H1 (cell line): ENCODE measurements around the gene TRIM22. TPM values are rescaled to one million over a fixed set of nuclear protein-coding genes. Genes with fewer than 3 reads are reported as not detected.
"Not testable (repeated sequence)": the region's sequence is repeated elsewhere in the genome, so short reads cannot be mapped to it uniquely, and the experiment has no call there.

Source experiments
- CTCF ChIA-PET: fragments of 300-600 bp; sonication (Branson Sonifier 250); formaldehyde crosslinking; loops from one replicate; lab custom pipeline; 2021; ENCODE audit not compliant: partially characterized antibody; lab: Charles Lee
- POLR2A ChIA-PET: fragments of 300-600 bp; sonication (Branson Sonifier 250); formaldehyde crosslinking; loops from one replicate; lab custom pipeline; 2021; ENCODE audit warnings: inconsistent platforms; ENCODE audit not compliant: partially characterized antibody; lab: Charles Lee
- DNase-seq, 2 experiments: peaks; one replicate each; pipeline versions ENCODE4 v3.0.0 to v3.0.0-alpha.2; 2010 to 2022; ENCODE audit warnings: low spot score in 2 of 2, low read depth in 1 of 2, mixed read lengths in 1 of 2
- FAIRE-seq: peaks from 2 replicates; lab custom pipeline; 2011; peaks lifted over from hg19 to GRCh38; lab: Jason Lieb, UNC
- H2AFZ ChIP-seq: 2 replicates; pipeline ENCODE4 v1.8.1; 2012; ENCODE audit warnings: low read length, inconsistent platforms
- H2AK5ac ChIP-seq: 2 replicates; pipeline ENCODE4 v1.6.1; 2013; ENCODE audit warnings: low read depth, low read length
- H2BK120ac ChIP-seq: replicated peaks from 2 replicates; pipeline ENCODE3; 2013; ENCODE audit warnings: low read depth, low read length, inconsistent platforms
- H2BK12ac ChIP-seq: 2 replicates; pipeline ENCODE4 v1.6.1; 2013; ENCODE audit warnings: low read depth, low read length
- H2BK15ac ChIP-seq: 2 replicates; pipeline ENCODE4 v1.6.1; 2013; ENCODE audit warnings: low read length
- H2BK20ac ChIP-seq: 2 replicates; pipeline ENCODE4 v1.6.1; 2013; ENCODE audit warnings: low read length
- H2BK5ac ChIP-seq: 2 replicates; pipeline ENCODE4 v1.6.1; 2013; ENCODE audit warnings: low read depth, low read length
- H3K14ac ChIP-seq: 2 replicates; pipeline ENCODE4 v1.6.1; 2013; ENCODE audit warnings: inconsistent platforms; ENCODE audit not compliant: insufficient read length
- H3K18ac ChIP-seq: 2 replicates; pipeline ENCODE4 v1.6.1; 2013; ENCODE audit warnings: low read length; ENCODE audit errors: extremely low read depth
- H3K23ac ChIP-seq: 2 replicates; pipeline ENCODE4 v1.6.1; 2013; ENCODE audit warnings: inconsistent platforms; ENCODE audit not compliant: insufficient read length
- H3K23me2 ChIP-seq: 2 replicates; pipeline ENCODE4 v1.6.1; 2013; ENCODE audit warnings: low read depth, low read length
- H3K27ac ChIP-seq: 2 replicates; pipeline ENCODE4 v1.6.1; 2011; ENCODE audit warnings: low read depth, low read length, inconsistent platforms
- H3K27me3 ChIP-seq, 4 experiments: replicated peaks in 1 of 4; 1 replicate in 1 of 4; 2 replicates in 3 of 4; pipeline versions ENCODE4 v1.6.1 to v1.8.1; 2011 to 2013; ENCODE audit warnings: low read length in 3 of 4, mild to moderate bottlenecking in 3 of 4, inconsistent platforms in 2 of 4, mixed read lengths in 2 of 4, moderate library complexity in 1 of 4; ENCODE audit not compliant: control insufficient read depth in 3 of 4, insufficient read depth in 3 of 4; ENCODE audit errors: extremely low read depth in 1 of 4
- H3K36me3 ChIP-seq, 4 experiments: 2 replicates each; pipeline versions ENCODE4 v1.6.1 to v1.8.1; 2011 to 2013; ENCODE audit warnings: mild to moderate bottlenecking in 4 of 4, low read length in 3 of 4, moderate library complexity in 2 of 4, control low read depth in 1 of 4, inconsistent platforms in 1 of 4; ENCODE audit not compliant: insufficient read depth in 4 of 4, control insufficient read depth in 2 of 4
- H3K4ac ChIP-seq: replicated peaks from 2 replicates; pipeline ENCODE3; 2013; ENCODE audit warnings: low read length, low read depth, mixed read lengths, inconsistent platforms; ENCODE audit not compliant: insufficient read length
- H3K4me1 ChIP-seq, 4 experiments: replicated peaks in 1 of 4; 1 replicate in 1 of 4; 2 replicates in 3 of 4; pipeline versions ENCODE4 v1.6.1 to v1.8.1; 2011 to 2013; ENCODE audit warnings: low read length in 3 of 4, inconsistent platforms in 2 of 4, mixed read lengths in 1 of 4; ENCODE audit not compliant: insufficient read depth in 4 of 4, control insufficient read depth in 3 of 4
- H3K4me2 ChIP-seq, 2 experiments: 2 replicates each; pipeline versions ENCODE4 v1.6.1 to v1.8.1; 2011 to 2013; ENCODE audit warnings: low read depth in 2 of 2, low read length in 2 of 2, control low read depth in 1 of 2, inconsistent platforms in 1 of 2, mild to moderate bottlenecking in 1 of 2; ENCODE audit not compliant: insufficient read depth in 1 of 2
- H3K4me3 ChIP-seq, 4 experiments: fragments of 200-600, 300-600 bp in 1 of 4; sonication (generic), shearing (Covaris generic), sonication (Bioruptor Twin) in 1 of 4; 2 replicates each; pipeline versions ENCODE4 v1.5.1 to v1.8.1; 2011 to 2016; ENCODE audit warnings: low read length in 4 of 4, low read depth in 3 of 4, control low read depth in 2 of 4, inconsistent platforms in 2 of 4, mild to moderate bottlenecking in 2 of 4, mixed read lengths in 1 of 4, moderate library complexity in 1 of 4; ENCODE audit not compliant: insufficient read depth in 2 of 4; ENCODE audit errors: extremely low read depth in 1 of 4
- H3K56ac ChIP-seq: replicated peaks from 2 replicates; pipeline ENCODE3; 2013; ENCODE audit warnings: low read depth, mild to moderate bottlenecking, mixed read lengths, low read length, inconsistent platforms; ENCODE audit not compliant: insufficient read length
- H3K79me1 ChIP-seq: 2 replicates; pipeline ENCODE4 v1.6.1; 2013; ENCODE audit warnings: low read depth, low read length, control low read depth
- H3K79me2 ChIP-seq, 2 experiments: 2 replicates each; pipeline versions ENCODE4 v1.6.1 to v1.8.1; 2012 to 2013; ENCODE audit warnings: low read length in 2 of 2, mild to moderate bottlenecking in 2 of 2, inconsistent platforms in 1 of 2; ENCODE audit not compliant: insufficient read depth in 2 of 2, control insufficient read depth in 1 of 2
- H3K9ac ChIP-seq, 4 experiments: replicated peaks in 1 of 4; 1 replicate in 1 of 4; 2 replicates in 3 of 4; pipeline versions ENCODE4 v1.6.1 to v1.8.1; 2011 to 2013; ENCODE audit warnings: low read depth in 3 of 4, low read length in 3 of 4, control low read depth in 2 of 4, mild to moderate bottlenecking in 2 of 4, moderate library complexity in 2 of 4, inconsistent platforms in 1 of 4; ENCODE audit errors: extremely low read depth in 1 of 4
- H3K9me3 ChIP-seq, 2 experiments: 2 replicates each; pipeline versions ENCODE4 v1.6.1 to v1.8.1; 2012 to 2013; ENCODE audit warnings: mild to moderate bottlenecking in 2 of 2, moderate library complexity in 2 of 2, control low read depth in 1 of 2, inconsistent platforms in 1 of 2, low read depth in 1 of 2, low read length in 1 of 2, mixed read lengths in 1 of 2; ENCODE audit not compliant: insufficient read depth in 2 of 2
- H4K20me1 ChIP-seq, 2 experiments: replicated peaks in 1 of 2; 2 replicates each; pipeline versions ENCODE3 to v1.8.1; 2011 to 2013; ENCODE audit warnings: inconsistent platforms in 2 of 2, low read length in 2 of 2, mild to moderate bottlenecking in 1 of 2; ENCODE audit not compliant: insufficient read depth in 2 of 2, control insufficient read depth in 1 of 2
- H4K5ac ChIP-seq: 2 replicates; pipeline ENCODE4 v1.6.1; 2013; ENCODE audit warnings: low read length, low read depth, mixed read lengths, inconsistent platforms; ENCODE audit not compliant: insufficient read length
- H4K8ac ChIP-seq: 2 replicates; pipeline ENCODE4 v1.8.0; 2013; ENCODE audit warnings: mild to moderate bottlenecking, moderate library complexity, low read length, inconsistent platforms; ENCODE audit not compliant: insufficient read depth; ENCODE audit errors: extremely low read depth
- H4K91ac ChIP-seq: replicated peaks from 2 replicates; pipeline ENCODE3; 2013; ENCODE audit warnings: low read length, mixed read lengths, inconsistent platforms; ENCODE audit not compliant: insufficient read length
- WGBS, 2 experiments: shearing (Covaris generic) in 1 of 2; methylation state at CpG; one replicate each; pipeline versions ENCODE4 v1.1.6 to v1.1.7; 2013 to 2015; ENCODE audit warnings: low lambda C conversion rate in 2 of 2, mixed read lengths in 2 of 2, inconsistent platforms in 1 of 2, low coverage in 1 of 2, missing lambda C conversion rate in 1 of 2; ENCODE audit not compliant: insufficient replicate concordance in 2 of 2, insufficient coverage in 1 of 2, insufficient read length in 1 of 2; ENCODE audit errors: extremely low coverage in 1 of 2, missing lambda C conversion rate in 1 of 2; 5-methylcytosine and 5-hydroxymethylcytosine counted together
- polyA plus RNA-seq, 7 experiments: library from polyadenylated mRNA; depleted of rRNA in 3 of 7; stranded (reverse) in 5 of 7; unstranded in 2 of 7; fragments of >200 nt in 5 of 7; fragments of 200-250 nt in 2 of 7; gene quantifications; 1 replicate in 5 of 7; 2 replicates in 1 of 7; 4 replicates in 1 of 7; pipeline versions ENCODE4 v1.2.1 to v1.2.3, GENCODE V29; 2011 to 2013; ENCODE audit warnings: missing spikeins in 2 of 7, mixed read lengths in 2 of 7
- total RNA-seq: library from RNA; stranded (reverse); fragmentation: NEBNext Ultra II Directional; extraction: Animal tissue kit (Norgen Biotek cat#: 25700); gene quantifications from 2 replicates; pipeline ENCODE4 v1.2.1, GENCODE V29; 2021

TRIM22 gene
- total and polyA plus RNA-seq, 2 of the 8 experiments (the other 6 are each of a cell fraction or from before 2014, with no cell fraction given): 56.0 to 82.7 TPM

DNA sequence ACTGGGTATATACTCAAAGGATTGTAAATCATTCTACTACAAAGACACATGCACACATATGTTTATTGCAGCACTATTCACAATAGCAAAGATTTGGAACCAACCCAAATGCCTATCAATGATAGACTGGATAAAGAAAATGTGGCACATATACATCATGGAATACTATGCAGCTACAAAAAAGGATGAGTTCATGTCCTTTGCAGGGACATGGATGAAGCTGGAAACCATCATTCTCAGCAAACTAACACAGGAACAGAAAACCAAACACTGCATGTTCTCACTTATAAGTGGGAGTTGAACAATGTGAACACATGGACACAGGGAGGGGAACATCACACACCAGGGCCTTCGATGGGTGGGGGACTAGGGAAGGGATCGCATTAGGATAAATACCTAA is 32.6 kb upstream of the TRIM22 start:
- H3K36me3 ChIP-seq, H4K8ac ChIP-seq, H3K79me2 ChIP-seq, H3K4me1 ChIP-seq, H3K4me2 ChIP-seq, H3K4me3 ChIP-seq, H3K27ac ChIP-seq, H3K23ac ChIP-seq, H2AK5ac ChIP-seq, H2BK5ac ChIP-seq, H3K18ac ChIP-seq, H2BK20ac ChIP-seq, H2BK15ac ChIP-seq, H4K5ac ChIP-seq, POLR2A ChIA-PET, H4K20me1 ChIP-seq, H2AFZ ChIP-seq, FAIRE-seq, H2BK12ac ChIP-seq, DNase-seq, H3K4ac ChIP-seq, H3K79me1 ChIP-seq, CTCF ChIA-PET, H4K91ac ChIP-seq, H3K27me3 ChIP-seq, H3K9ac ChIP-seq, H2BK120ac ChIP-seq, H3K9me3 ChIP-seq, H3K56ac ChIP-seq, H3K14ac ChIP-seq, H3K23me2 ChIP-seq: not testable (repeated sequence)
- WGBS, 2 experiments: 100% methylated on average over 2 of the region's 2 CpGs; no CpG with 5 or more reads in 1 of the 2 experiments
